Muscle layer of duodenum (tissue), 2 donors: ENCODE results near the gene B9D1.

ENCODE experiments used
- H3K27ac ChIP-seq: one replicate; pipeline ENCODE4 v1.7.0; 2013; ENCODE audit warnings: mild to moderate bottlenecking, low read length
- H3K27me3 ChIP-seq: one replicate; pipeline ENCODE4 v1.7.0; 2013; ENCODE audit warnings: low read depth, mild to moderate bottlenecking, control low read depth, low read length
- H3K36me3 ChIP-seq, 2 donors: one replicate each; pipeline ENCODE4 v1.7.0; 2013; ENCODE audit warnings: low read length in 2 of 2, control low read depth in 1 of 2, mild to moderate bottlenecking in 1 of 2; ENCODE audit not compliant: insufficient read depth in 2 of 2, control insufficient read depth in 1 of 2
- H3K4me1 ChIP-seq, 2 donors: one replicate each; pipeline ENCODE4 v1.7.0; 2013; ENCODE audit warnings: low read length in 2 of 2, mild to moderate bottlenecking in 2 of 2, control low read depth in 1 of 2, moderate library complexity in 1 of 2; ENCODE audit not compliant: insufficient read depth in 2 of 2, control insufficient read depth in 1 of 2
- H3K4me3 ChIP-seq, 2 donors: one replicate each; pipeline ENCODE4 v1.7.0; 2013; ENCODE audit warnings: low read length in 2 of 2, low read depth in 1 of 2, mild to moderate bottlenecking in 1 of 2
- H3K9me3 ChIP-seq, 2 donors: one replicate each; pipeline ENCODE4 v1.7.0; 2013; ENCODE audit warnings: low read length in 2 of 2, control low read depth in 1 of 2, mild to moderate bottlenecking in 1 of 2; ENCODE audit not compliant: control insufficient read depth in 1 of 2
- donor health status: healthy.

B9D1 gene

GRCh38 chr17:19403021-19403420 is 40.5 kb upstream of the B9D1 start:
- Histone ChIP-seq H3K27me3 (no peaks in the 10 kb centered on the region), H3K4me3 (no peak overlapping the region), H3K27ac (no peak overlapping the region), H3K36me3 (no peaks in the 10 kb centered on the region), H3K9me3 (no peaks in the 10 kb centered on the region), H3K4me1 (peaks cover 9 to 23% of the 10 kb centered on the region in 2 donors)

GRCh38 chr17:19402171-19402570 is 39.6 kb upstream of the B9D1 start:
- H3K27ac ChIP-seq: no peak overlapping the region
- no peak overlapping the region for H3K4me3 ChIP-seq
- H3K4me1 ChIP-seq: peaks cover 13 to 23% of the 10 kb centered on the region in 2 donors
- H3K36me3 ChIP-seq: no peaks in the 10 kb centered on the region
- no peaks in the 10 kb centered on the region for H3K27me3 ChIP-seq
- no peaks in the 10 kb centered on the region for H3K9me3 ChIP-seq

DNA sequence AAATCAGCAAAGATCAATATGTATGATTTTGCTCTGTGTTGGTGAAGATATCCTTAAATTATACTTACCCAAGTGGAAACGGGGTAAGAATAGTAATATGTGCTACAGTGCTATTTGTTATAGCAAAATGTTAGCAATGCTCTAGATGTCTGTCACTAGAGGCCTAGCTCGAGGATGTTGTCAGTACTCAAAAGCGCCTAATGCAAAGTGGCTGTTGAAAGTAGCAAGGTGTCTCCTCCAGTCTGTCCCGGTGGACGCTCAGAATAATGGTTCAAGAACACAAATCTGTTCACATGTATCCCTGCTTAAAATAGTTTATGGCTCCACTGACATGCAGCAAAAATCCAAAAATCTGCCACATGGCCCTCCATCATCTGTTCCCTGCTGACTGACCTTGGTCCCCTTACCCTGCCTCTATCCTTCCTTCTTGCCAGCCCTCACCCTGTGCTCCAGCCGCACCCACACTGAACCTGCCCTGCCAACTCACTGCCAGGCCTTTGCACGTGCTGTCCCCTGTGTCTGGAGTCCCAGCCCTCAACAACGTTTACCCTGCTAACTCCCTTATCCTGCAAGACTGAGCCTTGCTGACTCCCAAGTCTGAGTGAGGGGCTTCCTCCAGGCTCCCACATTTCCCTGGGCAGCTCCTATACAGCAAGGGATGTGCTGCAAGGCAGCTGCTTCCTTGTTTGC is 38.9 kb upstream of the B9D1 start:
- Histone ChIP-seq H3K9me3 (no peaks in the 10 kb centered on the region), H3K27ac (no peak overlapping the region)

DNA sequence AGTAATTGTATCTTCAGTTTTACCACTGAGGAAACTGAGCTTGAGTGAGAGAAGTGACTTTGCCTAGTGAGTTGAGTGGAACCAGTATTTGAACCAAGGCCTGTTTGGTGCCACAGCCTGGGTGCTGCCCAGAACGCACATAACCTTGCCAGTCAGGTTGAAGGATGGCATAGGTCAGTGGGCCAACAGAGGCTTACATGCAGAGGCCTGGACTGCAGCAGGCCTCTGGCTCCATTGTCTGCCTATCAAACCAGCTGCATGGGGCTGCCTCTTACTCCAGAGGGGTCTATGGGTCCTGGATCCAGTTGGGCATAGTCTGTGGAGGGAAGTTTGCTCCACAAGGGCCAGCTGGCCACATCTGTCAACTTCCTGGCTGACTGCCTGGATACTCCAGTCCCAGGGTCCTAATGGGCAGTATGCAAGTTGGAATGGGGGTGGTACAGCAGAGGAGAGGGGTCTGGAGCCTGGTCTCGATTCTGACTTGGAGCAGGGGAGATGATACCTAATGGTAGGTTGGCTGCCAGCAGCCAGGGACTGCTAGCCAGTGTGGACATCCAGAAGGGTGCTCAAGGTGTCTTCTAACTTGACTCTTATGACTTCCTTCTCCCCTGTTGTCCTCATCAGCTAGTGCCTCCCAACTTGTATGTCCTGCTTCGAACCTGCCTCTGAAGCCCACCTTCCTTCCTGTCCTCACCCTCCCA is 37.4 kb upstream of the B9D1 start:
- H3K4me3 ChIP-seq: no peak overlapping the region
- no peaks in the 10 kb centered on the region for H3K27me3 ChIP-seq
- H3K9me3 ChIP-seq: no peaks in the 10 kb centered on the region
- H3K27ac ChIP-seq: no peak overlapping the region
- peaks cover 13 to 23% of the 10 kb centered on the region in 2 donors for H3K4me1 ChIP-seq
- no peaks in the 10 kb centered on the region for H3K36me3 ChIP-seq

More for the DNA sequence above, 38.9 kb upstream of the B9D1 start:
- Histone ChIP-seq H3K4me3 (no peak overlapping the region), H3K4me1 (peaks cover 13 to 23% of the 10 kb centered on the region in 2 donors), H3K36me3 (no peaks in the 10 kb centered on the region), H3K27me3 (no peaks in the 10 kb centered on the region)

GRCh38 chr17:19398301-19399181 is 36.0 kb upstream of the B9D1 start:
- Histone ChIP-seq H3K4me3 (no peak overlapping the region), H3K9me3 (no peaks in the 10 kb centered on the region), H3K27me3 (no peaks in the 10 kb centered on the region), H3K4me1 (peaks cover 13 to 23% of the 10 kb centered on the region in 2 donors), H3K27ac (peak overlapping the region; percentile 65), H3K36me3 (no peaks in the 10 kb centered on the region)

DNA sequence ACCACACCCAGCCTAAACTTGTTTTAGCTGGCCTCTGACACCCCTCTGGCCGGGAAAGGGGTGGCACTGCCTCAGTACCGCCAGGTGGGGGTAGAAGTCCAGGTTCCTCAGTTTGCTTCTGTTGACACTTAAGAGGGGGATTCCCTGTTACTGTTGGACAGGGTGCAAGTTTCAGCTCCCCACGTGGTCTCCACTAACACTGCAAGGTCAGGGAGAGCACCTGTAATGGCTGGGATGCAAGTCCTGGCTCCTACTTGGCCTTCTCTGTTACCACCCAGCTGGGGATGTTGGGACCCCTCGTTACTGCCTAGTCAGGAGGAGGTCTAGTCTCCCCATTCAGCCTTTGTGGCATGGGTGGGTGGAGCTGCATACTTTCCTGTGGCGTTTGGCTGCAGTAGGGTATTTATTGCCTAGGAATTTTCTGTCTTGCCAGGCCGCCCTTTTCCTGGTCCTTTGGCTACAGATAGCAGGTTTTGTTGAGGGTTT is 35.1 kb upstream of the B9D1 start:
- Histone ChIP-seq H3K9me3 (no peaks in the 10 kb centered on the region), H3K4me3 (no peak overlapping the region), H3K27ac (peak overlapping the region; percentile 65), H3K27me3 (no peaks in the 10 kb centered on the region), H3K4me1 (peaks cover 13 to 26% of the 10 kb centered on the region in 2 donors), H3K36me3 (no peaks in the 10 kb centered on the region)

DNA sequence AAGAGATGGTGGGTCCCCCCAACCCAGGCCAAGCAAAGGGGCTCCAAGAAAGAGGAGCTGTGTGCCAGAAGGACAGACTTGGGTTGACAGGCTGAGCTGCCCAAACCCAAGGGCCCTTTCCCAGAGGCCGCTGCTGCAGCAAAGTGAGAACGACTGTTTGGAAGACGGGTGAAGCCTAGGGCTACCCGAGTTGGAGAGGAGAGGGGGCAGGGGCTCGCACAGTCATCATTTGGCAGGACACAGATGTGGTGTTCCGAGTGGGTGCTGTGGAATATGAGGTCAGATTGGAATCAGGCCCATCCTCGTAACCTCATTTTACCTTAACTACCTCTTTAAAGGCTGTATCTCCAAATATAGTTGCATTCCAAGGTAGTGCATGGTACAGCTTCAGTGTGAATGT is 29.8 kb upstream of the B9D1 start:
- peaks cover 13 to 35% of the 10 kb centered on the region in 2 donors for H3K4me1 ChIP-seq

DNA sequence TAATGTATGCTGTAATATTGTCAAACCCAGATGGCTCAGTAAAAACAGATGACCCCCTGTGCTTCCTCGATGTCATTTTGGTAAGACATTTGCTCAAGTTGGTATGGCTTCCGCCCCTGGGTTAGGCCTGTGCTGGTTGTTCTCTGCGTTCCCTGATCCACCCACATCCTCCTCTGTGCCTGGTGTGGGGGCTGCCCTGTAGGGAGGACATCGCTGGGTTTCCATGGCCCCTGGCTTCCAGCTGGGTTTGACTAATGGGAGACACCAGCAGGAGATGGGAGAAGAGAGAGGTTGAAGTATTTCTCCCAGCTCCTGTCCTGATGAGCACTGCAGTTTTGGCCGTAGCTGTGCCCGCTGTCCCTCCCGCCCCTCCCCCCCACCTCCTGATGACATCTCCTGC is 28.9 kb upstream of the B9D1 start:
- H3K4me1 ChIP-seq: peaks cover 15 to 39% of the 10 kb centered on the region in 2 donors
- no peaks in the 10 kb centered on the region for H3K36me3 ChIP-seq
- no peaks in the 10 kb centered on the region for H3K9me3 ChIP-seq
- H3K27me3 ChIP-seq: no peaks in the 10 kb centered on the region
- H3K4me3 ChIP-seq: no peak overlapping the region
- no peak overlapping the region for H3K27ac ChIP-seq

More for the DNA sequence above, 29.8 kb upstream of the B9D1 start:
- Histone ChIP-seq H3K4me3 (no peak overlapping the region), H3K27me3 (no peaks in the 10 kb centered on the region), H3K27ac (no peak overlapping the region), H3K9me3 (no peaks in the 10 kb centered on the region), H3K36me3 (no peaks in the 10 kb centered on the region)

DNA sequence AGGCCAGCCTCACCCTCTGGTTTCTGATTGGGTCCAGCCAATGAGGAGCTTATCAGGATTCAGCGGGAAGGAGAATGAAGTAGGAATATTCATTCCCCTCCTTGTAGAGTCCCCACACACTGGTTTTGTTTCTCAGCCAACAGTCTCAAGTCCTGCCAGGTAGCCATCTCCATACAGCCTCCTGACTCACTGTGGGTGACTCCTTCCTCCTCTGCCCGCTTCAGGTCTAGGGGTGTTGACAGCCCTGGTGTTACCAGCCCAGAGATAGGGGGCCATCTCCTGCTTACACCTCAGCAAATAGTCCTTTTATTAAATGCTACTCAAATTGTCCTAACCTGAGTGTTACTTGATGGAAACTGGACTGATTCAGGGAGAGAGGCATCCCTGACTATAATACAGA is 28.4 kb upstream of the B9D1 start:
- Histone ChIP-seq H3K4me3 (no peak overlapping the region), H3K4me1 (peaks cover 17 to 44% of the 10 kb centered on the region in 2 donors), H3K36me3 (no peaks in the 10 kb centered on the region), H3K27ac (no peak overlapping the region), H3K27me3 (no peaks in the 10 kb centered on the region), H3K9me3 (no peaks in the 10 kb centered on the region)

- H3K4me1 ChIP-seq: peaks cover 24 to 63% of the 10 kb centered on the region in 2 donors
- H3K36me3 ChIP-seq: peaks cover 0 to 4% of the 10 kb centered on the region in 2 donors
- peak overlapping the region; percentile 35 for H3K27ac ChIP-seq
- H3K4me3 ChIP-seq: no peak overlapping the region
- H3K27me3 ChIP-seq: no peaks in the 10 kb centered on the region
- no peaks in the 10 kb centered on the region for H3K9me3 ChIP-seq
These were observed 26.6 kb upstream of the B9D1 start for GRCh38 chr17:19388791-19389785.
